Measurements from ENCODE around the gene BTLA.
"Not testable (repeated sequence)": the region's sequence is repeated elsewhere in the genome, so short reads cannot be mapped to it uniquely, and the experiment has no call there.

BTLA gene

GRCh38 chr3:112466020-112466419 is 33.3 kb downstream of the BTLA start:
- H3K9ac ChIP-seq (ENCODE audit: low read depth, low read length): no peak overlapping the region
- no peak overlapping the region for H3K4me3 ChIP-seq (ENCODE audit: low read length)
- H3K36me3 ChIP-seq (ENCODE audit: insufficient read depth, low read depth, low read length): no peaks in the 10 kb centered on the region
- H3K4me1 ChIP-seq (ENCODE audit: insufficient read depth, low read length): peaks cover 9% of the 10 kb centered on the region
- H3K27me3 ChIP-seq (ENCODE audit: insufficient read depth, low read length): no peaks in the 10 kb centered on the region
- no peaks in the 10 kb centered on the region for H3K9me3 ChIP-seq (ENCODE audit: insufficient read depth, low read depth, low read length)
- no peak overlapping the region for H3K27ac ChIP-seq (ENCODE audit: low read length)

GRCh38 chr3:112464264-112464663 is 35.0 kb downstream of the BTLA start:
- H3K4me3 ChIP-seq (ENCODE audit: low read length): no peak overlapping the region
- H3K9ac ChIP-seq (ENCODE audit: low read depth, low read length): no peak overlapping the region
- H3K9me3 ChIP-seq (ENCODE audit: insufficient read depth, low read depth, low read length): no peaks in the 10 kb centered on the region
- H3K27ac ChIP-seq (ENCODE audit: low read length): no peak overlapping the region
- H3K36me3 ChIP-seq (ENCODE audit: insufficient read depth, low read depth, low read length): no peaks in the 10 kb centered on the region
- peaks cover 9% of the 10 kb centered on the region for H3K4me1 ChIP-seq (ENCODE audit: insufficient read depth, low read length)
- no peaks in the 10 kb centered on the region for H3K27me3 ChIP-seq (ENCODE audit: insufficient read depth, low read length)

- H3K9me3 ChIP-seq (ENCODE audit: insufficient read depth, low read depth, low read length): no peaks in the 10 kb centered on the region
- H3K27ac ChIP-seq (ENCODE audit: low read length): no peak overlapping the region
- H3K9ac ChIP-seq (ENCODE audit: low read depth, low read length): no peak overlapping the region
- H3K4me1 ChIP-seq (ENCODE audit: insufficient read depth, low read length): peaks cover 9% of the 10 kb centered on the region
- no peaks in the 10 kb centered on the region for H3K36me3 ChIP-seq (ENCODE audit: insufficient read depth, low read depth, low read length)
- H3K27me3 ChIP-seq (ENCODE audit: insufficient read depth, low read length): no peaks in the 10 kb centered on the region
- H3K4me3 ChIP-seq (ENCODE audit: low read length): no peak overlapping the region
Measured at GRCh38 chr3:112463250-112463649, 36.0 kb downstream of the BTLA start.

- not testable (repeated sequence) for H3K4me1 ChIP-seq (ENCODE audit: insufficient read depth, low read length); H3K27me3 ChIP-seq (ENCODE audit: insufficient read depth, low read length); H3K9me3 ChIP-seq (ENCODE audit: insufficient read depth, low read depth, low read length); H3K36me3 ChIP-seq (ENCODE audit: insufficient read depth, low read depth, low read length); H3K4me3 ChIP-seq (ENCODE audit: low read length); H3K27ac ChIP-seq (ENCODE audit: low read length); H3K9ac ChIP-seq (ENCODE audit: low read depth, low read length)
Measured at GRCh38 chr3:112461787-112462186, 37.5 kb downstream of the BTLA start.

GRCh38 chr3:112460519-112461195 is 38.6 kb downstream of the BTLA start:
- H3K36me3 ChIP-seq (ENCODE audit: insufficient read depth, low read depth, low read length): no peaks in the 10 kb centered on the region
- no peaks in the 10 kb centered on the region for H3K9me3 ChIP-seq (ENCODE audit: insufficient read depth, low read depth, low read length)
- peaks cover under 1% of the 10 kb centered on the region for H3K4me1 ChIP-seq (ENCODE audit: insufficient read depth, low read length)
- H3K27ac ChIP-seq (ENCODE audit: low read length): no peak overlapping the region
- no peak overlapping the region for H3K9ac ChIP-seq (ENCODE audit: low read depth, low read length)
- no peaks in the 10 kb centered on the region for H3K27me3 ChIP-seq (ENCODE audit: insufficient read depth, low read length)
- H3K4me3 ChIP-seq (ENCODE audit: low read length): no peak overlapping the region

GRCh38 chr3:112459750-112460149 is 39.5 kb downstream of the BTLA start:
- Histone ChIP-seq H3K9me3 (ENCODE audit: insufficient read depth, low read depth, low read length) (no peaks in the 10 kb centered on the region), H3K4me1 (ENCODE audit: insufficient read depth, low read length) (no peaks in the 10 kb centered on the region), H3K9ac (ENCODE audit: low read depth, low read length) (no peak overlapping the region), H3K27ac (ENCODE audit: low read length) (no peak overlapping the region), H3K4me3 (ENCODE audit: low read length) (no peak overlapping the region), H3K36me3 (ENCODE audit: insufficient read depth, low read depth, low read length) (no peaks in the 10 kb centered on the region), H3K27me3 (ENCODE audit: insufficient read depth, low read length) (no peaks in the 10 kb centered on the region)

GRCh38 chr3:112456147-112456546 is 43.1 kb downstream of the BTLA start:
- Histone ChIP-seq H3K27ac (ENCODE audit: low read length) (no peak overlapping the region), H3K9ac (ENCODE audit: low read depth, low read length) (no peak overlapping the region), H3K27me3 (ENCODE audit: insufficient read depth, low read length) (no peaks in the 10 kb centered on the region), H3K4me3 (ENCODE audit: low read length) (no peak overlapping the region), H3K4me1 (ENCODE audit: insufficient read depth, low read length) (no peaks in the 10 kb centered on the region; the same call in 1 of the 2 replicates), H3K36me3 (ENCODE audit: insufficient read depth, low read depth, low read length) (no peaks in the 10 kb centered on the region), H3K9me3 (ENCODE audit: insufficient read depth, low read depth, low read length) (no peaks in the 10 kb centered on the region)

- H3K4me1 ChIP-seq (ENCODE audit: insufficient read depth, low read length): no peaks in the 10 kb centered on the region
- H3K9me3 ChIP-seq (ENCODE audit: insufficient read depth, low read depth, low read length): no peaks in the 10 kb centered on the region
- H3K9ac ChIP-seq (ENCODE audit: low read depth, low read length): no peak overlapping the region
- H3K36me3 ChIP-seq (ENCODE audit: insufficient read depth, low read depth, low read length): no peaks in the 10 kb centered on the region
- no peaks in the 10 kb centered on the region for H3K27me3 ChIP-seq (ENCODE audit: insufficient read depth, low read length)
- H3K4me3 ChIP-seq (ENCODE audit: low read length): no peak overlapping the region
- H3K27ac ChIP-seq (ENCODE audit: low read length): no peak overlapping the region
Measured at GRCh38 chr3:112448939-112449338, 50.3 kb downstream of the BTLA start.

GRCh38 chr3:112446343-112446742 is 52.9 kb downstream of the BTLA start:
- H3K9me3 ChIP-seq (ENCODE audit: insufficient read depth, low read depth, low read length): no peaks in the 10 kb centered on the region
- no peak overlapping the region for H3K9ac ChIP-seq (ENCODE audit: low read depth, low read length)
- no peaks in the 10 kb centered on the region for H3K27me3 ChIP-seq (ENCODE audit: insufficient read depth, low read length)
- no peak overlapping the region for H3K4me3 ChIP-seq (ENCODE audit: low read length)
- H3K36me3 ChIP-seq (ENCODE audit: insufficient read depth, low read depth, low read length): no peaks in the 10 kb centered on the region
- no peak overlapping the region for H3K27ac ChIP-seq (ENCODE audit: low read length)
- H3K4me1 ChIP-seq (ENCODE audit: insufficient read depth, low read length): no peaks in the 10 kb centered on the region

- H3K4me3 ChIP-seq (ENCODE audit: low read length): no peak overlapping the region
- no peaks in the 10 kb centered on the region for H3K27me3 ChIP-seq (ENCODE audit: insufficient read depth, low read length)
- H3K9me3 ChIP-seq (ENCODE audit: insufficient read depth, low read depth, low read length): no peaks in the 10 kb centered on the region
- H3K4me1 ChIP-seq (ENCODE audit: insufficient read depth, low read length): no peaks in the 10 kb centered on the region
- H3K9ac ChIP-seq (ENCODE audit: low read depth, low read length): no peak overlapping the region
- H3K27ac ChIP-seq (ENCODE audit: low read length): no peak overlapping the region
- no peaks in the 10 kb centered on the region for H3K36me3 ChIP-seq (ENCODE audit: insufficient read depth, low read depth, low read length)
Measured at GRCh38 chr3:112445839-112446238, 53.4 kb downstream of the BTLA start.

- H3K27ac ChIP-seq (ENCODE audit: low read length): no peak overlapping the region
- no peaks in the 10 kb centered on the region for H3K27me3 ChIP-seq (ENCODE audit: insufficient read depth, low read length)
- peaks cover 21% of the 10 kb centered on the region for H3K9me3 ChIP-seq (ENCODE audit: insufficient read depth, low read depth, low read length)
- H3K9ac ChIP-seq (ENCODE audit: low read depth, low read length): no peak overlapping the region
- no peaks in the 10 kb centered on the region for H3K36me3 ChIP-seq (ENCODE audit: insufficient read depth, low read depth, low read length)
- H3K4me1 ChIP-seq (ENCODE audit: insufficient read depth, low read length): no peaks in the 10 kb centered on the region
- H3K4me3 ChIP-seq (ENCODE audit: low read length): no peak overlapping the region
Measured at GRCh38 chr3:112437146-112438022, 61.9 kb downstream of the BTLA start.

GRCh38 chr3:112429960-112430359 is 69.3 kb downstream of the BTLA start:
- no peak overlapping the region for H3K4me3 ChIP-seq (ENCODE audit: low read length)
- H3K27me3 ChIP-seq (ENCODE audit: insufficient read depth, low read length): no peaks in the 10 kb centered on the region
- no peak overlapping the region for H3K27ac ChIP-seq (ENCODE audit: low read length)
- peaks cover 11% of the 10 kb centered on the region; the same call in 1 of the 2 replicates for H3K4me1 ChIP-seq (ENCODE audit: insufficient read depth, low read length)
- no peak overlapping the region for H3K9ac ChIP-seq (ENCODE audit: low read depth, low read length)
- H3K36me3 ChIP-seq (ENCODE audit: insufficient read depth, low read depth, low read length): no peaks in the 10 kb centered on the region
- H3K9me3 ChIP-seq (ENCODE audit: insufficient read depth, low read depth, low read length): 0 out of 2 replicates have a peak, but pooled peaks cover 6% of the 10 kb centered on the region
